NOMO-1 treated with DMSO at 0.1 percent for 48 hours (cell line): Measurements from ENCODE around the gene CYTH1.
"Not testable (repeated sequence)": the region's sequence is repeated elsewhere in the genome, so short reads cannot be mapped to it uniquely, and the experiment has no call there.

Source experiments
- DNase-seq: peaks from one replicate; lab custom pipeline; 2025; ENCODE audit not compliant: unreplicated experiment; lab: John Stamatoyannopoulos, UW

CYTH1 gene

GRCh38 chr17:78763561-78763960, 18.5 kb downstream of the CYTH1 start:
- no peak for DNase-seq

- DNase-seq, result no peak
These were observed 20.2 kb downstream of the CYTH1 start for GRCh38 chr17:78761789-78762406.

GRCh38 chr17:78759969-78760352, 22.1 kb downstream of the CYTH1 start:
- DNase-seq, result no peak

GRCh38 chr17:78759203-78759968, 22.7 kb downstream of the CYTH1 start:
- DNase-seq, result peak; percentile 83

GRCh38 chr17:78753316-78754250, 28.5 kb downstream of the CYTH1 start:
- peak; percentile 11 for DNase-seq

- DNase-seq, result no peak
These were observed 30.5 kb downstream of the CYTH1 start for GRCh38 chr17:78751447-78752161.

- DNase-seq, result not testable (repeated sequence)
These were observed 31.1 kb downstream of the CYTH1 start for GRCh38 chr17:78751000-78751399.

- DNase-seq, result peak; percentile 99
These were observed 33.2 kb downstream of the CYTH1 start for GRCh38 chr17:78748730-78749317.

- DNase-seq, result peak; percentile 22
These were observed 33.9 kb downstream of the CYTH1 start for GRCh38 chr17:78748048-78748729.

GRCh38 chr17:78747488-78747887, 34.6 kb downstream of the CYTH1 start:
- no peak for DNase-seq

GRCh38 chr17:78746949-78747269, 35.2 kb downstream of the CYTH1 start:
- DNase-seq, result no peak

- DNase-seq, result peak; percentile 16
These were observed 35.7 kb downstream of the CYTH1 start for GRCh38 chr17:78746263-78746948.

GRCh38 chr17:78745407-78746088, 36.5 kb downstream of the CYTH1 start:
- DNase-seq, result peak; percentile 28

GRCh38 chr17:78742901-78743300, 39.2 kb downstream of the CYTH1 start:
- no peak for DNase-seq

GRCh38 chr17:78741644-78742284, 40.3 kb downstream of the CYTH1 start:
- DNase-seq, result no peak

- no peak for DNase-seq
These were observed 42.6 kb downstream of the CYTH1 start for GRCh38 chr17:78739331-78739931.

GRCh38 chr17:78738698-78739097, 43.4 kb downstream of the CYTH1 start:
- no peak for DNase-seq

- DNase-seq, result no peak
These were observed 43.8 kb downstream of the CYTH1 start for GRCh38 chr17:78738278-78738677.
